K562 (cell line): ENCODE data around the gene NINJ2. TPM values are rescaled to one million over a fixed set of nuclear protein-coding genes. Genes with fewer than 3 reads are reported as not detected.

Source experiments
- CTCF ChIP-seq, 3 experiments: IDR thresholded peaks in 2 of 3; conservative IDR thresholded peaks in 1 of 3; 2 replicates each; pipeline ENCODE4 v1.5.1; 2011 to 2012; ENCODE audit warnings: low read length in 3 of 3, mild to moderate bottlenecking in 3 of 3, control low read depth in 2 of 3, improper control_type of control experiment in 1 of 3, inconsistent platforms in 1 of 3, low read depth in 1 of 3, mixed read lengths in 1 of 3, moderate library complexity in 1 of 3; ENCODE audit not compliant: insufficient read depth in 2 of 3
- E2F3 ChIP-seq: fragments of 250-450 bp; sonication (Bioruptor Pico); IDR thresholded peaks from 2 replicates; pipeline ENCODE4 v1.4.0; 2020; ENCODE audit warnings: mild to moderate bottlenecking
- E2F8 ChIP-seq: fragments of 450-650 bp; IDR thresholded peaks from 2 replicates; pipeline ENCODE4 v1.7.1; 2018; ENCODE audit warnings: mild to moderate bottlenecking, low read depth; ENCODE audit not compliant: partially characterized antibody
- ELF4 ChIP-seq: fragments of 450-650 bp; formaldehyde crosslinking; IDR thresholded peaks from 2 replicates; pipeline ENCODE4 v1.4.0; 2022; ENCODE audit warnings: missing genetic modification characterization
- ETV1 ChIP-seq: fragments of 450-650 bp; conservative IDR thresholded peaks from 2 replicates; pipeline ENCODE4 v1.6.1; 2016; ENCODE audit warnings: missing genetic modification characterization, control low read depth, low read depth, missing compliant biosample characterization
- HEY1 ChIP-seq: fragments of 250-450 bp; sonication (Bioruptor Pico); IDR thresholded peaks from 2 replicates; pipeline ENCODE4 v1.5.0; 2020; ENCODE audit warnings: mild to moderate bottlenecking, moderate library complexity, borderline replicate concordance
- JUN ChIP-seq, 2 experiments: sonication (generic) in 1 of 2; formaldehyde crosslinking in 1 of 2; IDR thresholded peaks; 2 replicates each; pipeline versions ENCODE4 v1.6.1 to v1.8.0; 2012 to 2022; ENCODE audit warnings: borderline replicate concordance in 2 of 2, mild to moderate bottlenecking in 2 of 2, improper control_type of control experiment in 1 of 2, low read depth in 1 of 2, low read length in 1 of 2, missing genetic modification reagents in 1 of 2
- KHSRP ChIP-seq: fragments of 450-650 bp; IDR thresholded peaks from 2 replicates; pipeline ENCODE4 v1.6.1; 2017
- MBD2 ChIP-seq: sonication (generic); IDR thresholded peaks from 2 replicates; pipeline ENCODE4 v1.6.1; 2016; ENCODE audit warnings: low read depth, borderline replicate concordance
- RREB1 ChIP-seq: fragments of 250-450 bp; sonication (Bioruptor Pico); IDR thresholded peaks from 2 replicates; pipeline ENCODE4 v1.4.0; 2020
- SAP30 ChIP-seq: fragments of 200-600 bp; sonication (generic); IDR thresholded peaks from 2 replicates; pipeline ENCODE4 v1.6.1; 2012; ENCODE audit warnings: borderline replicate concordance, low read depth, mild to moderate bottlenecking, moderate library complexity, low read length, control low read depth, inconsistent platforms; ENCODE audit not compliant: insufficient read depth, poor library complexity, severe bottlenecking
- TAF15 ChIP-seq: fragments of 200-400 bp; formaldehyde crosslinking; IDR thresholded peaks from 2 replicates; pipeline ENCODE4 v1.6.1; 2017; ENCODE audit warnings: mild to moderate bottlenecking, low read depth, low read length, moderate library complexity
- TRIM24 ChIP-seq, 2 experiments: fragments of 450-650 bp; IDR thresholded peaks; 2 replicates each; pipeline ENCODE4 v1.6.1; 2016
- ZNF175 ChIP-seq: fragments of 200-800 bp; sonication (Bioruptor generic); IDR thresholded peaks from 2 replicates; pipeline ENCODE4 v1.6.1; 2016; ENCODE audit warnings: low read depth, mild to moderate bottlenecking, missing genetic modification characterization, missing compliant biosample characterization
- ZNF24 ChIP-seq: fragments of 450-650 bp; IDR thresholded peaks from 2 replicates; pipeline ENCODE4 v1.6.1; 2016
- ZNF311 ChIP-seq: fragments of 250-450 bp; sonication (Bioruptor Pico); IDR thresholded peaks from 2 replicates; pipeline ENCODE4 v1.4.0; 2020; ENCODE audit warnings: mild to moderate bottlenecking, moderate library complexity
- polyA plus RNA-seq, 8 experiments: library from polyadenylated mRNA; depleted of rRNA in 4 of 8; stranded (reverse) in 5 of 8; unstranded in 3 of 8; fragments of >200 nt; fragmentation: Nextera tagmentation in 2 of 8; fragmentation: Illumina TruSeq in 1 of 8; extraction: Ambion mirVana in 2 of 8; extraction: Trizol in 1 of 8; gene quantifications; 2 replicates each; pipeline versions ENCODE4 v1.2.1 to v1.2.3, GENCODE V29; 2011 to 2014; ENCODE audit warnings: inconsistent platforms in 1 of 8, missing spikeins in 1 of 8
- total RNA-seq, 7 experiments: library from RNA; depleted of rRNA in 6 of 7; stranded (reverse); fragments of >200 nt in 6 of 7; fragmentation: Illumina TruSeq in 2 of 7; extraction: Trizol in 2 of 7; gene quantifications; 2 replicates each; pipeline versions ENCODE4 v1.2.1 to v1.2.3, GENCODE V29; 2011 to 2021; ENCODE audit warnings: low replicate concordance in 1 of 7

NINJ2 gene
- total and polyA plus RNA-seq, 9 of the 15 experiments (the other 6 are each of a cell fraction or from before 2014, with no cell fraction given): 2.6 to 16.0 (median 4.5) TPM

- no peak for TF ChIP-seq RREB1 (CRISPR knock-in tag)
- TF ChIP-seq TAF15: no peak
- peak; percentile 88 for TF ChIP-seq ZNF175 (CRISPR knock-in tag)
- TF ChIP-seq ZNF311: no peak
- TF ChIP-seq ZNF24: 0 out of 2 replicates have a peak, but pooled peaks have one; percentile 49
- TF ChIP-seq CTCF (IDR thresholded peaks at IDR 0.05 in 2 of 3, conservative IDR thresholded peaks at IDR 0.05 in 1 of 3; ENCODE audit: insufficient read depth in 2 of 3, low read depth in 1 of 3, low read length in 3 of 3): peak in 2 of 3 experiments; percentile 21 to 36; a peak in 1 of 6 replicates
- TF ChIP-seq MBD2: 0 out of 2 replicates have a peak, but pooled peaks have one; percentile 58
- TF ChIP-seq KHSRP: peak; percentile 57; the same call in 1 of the 2 replicates
- TF ChIP-seq JUN (IDR thresholded peaks at IDR 0.05; ENCODE audit: borderline replicate concordance, low read depth, low read length): no peak
- TF ChIP-seq JUN (CRISPR knock-in tag; IDR thresholded peaks at IDR 0.05; ENCODE audit: borderline replicate concordance): no peak
- no peak for TF ChIP-seq E2F3 (CRISPR knock-in tag)
- no peak for TF ChIP-seq HEY1 (CRISPR knock-in tag)
- TF ChIP-seq ETV1 (tag): peak; percentile 57
- no peak for TF ChIP-seq E2F8
- peak; percentile 94 to 95 for TF ChIP-seq TRIM24 (IDR thresholded peaks at IDR 0.05)
- no peak for TF ChIP-seq SAP30
- TF ChIP-seq ELF4 (CRISPR knock-in tag): no peak
Observed at GRCh38 chr12:591167-592023, 71.8 kb downstream of the NINJ2 start (continued).
